HEK293 (cell line): ENCODE data around the gene SMPD3.

Experiments used
- CTCF ChIP-seq: fragments of 450-650 bp; formaldehyde crosslinking; IDR thresholded peaks from 2 replicates; pipeline ENCODE4 v1.5.1; 2016; ENCODE audit warnings: missing biosample characterization, missing genetic modification characterization
- KLF10 ChIP-seq: fragments of 450-650 bp; IDR thresholded peaks from 2 replicates; pipeline ENCODE4 v1.5.1; 2018; ENCODE audit warnings: missing biosample characterization, mild to moderate bottlenecking, missing genetic modification characterization
- KLF16 ChIP-seq: fragments of 450-650 bp; formaldehyde crosslinking; IDR thresholded peaks from 2 replicates; pipeline ENCODE4 v1.5.1; 2017; ENCODE audit warnings: missing biosample characterization, missing genetic modification characterization
- OVOL3 ChIP-seq: fragments of 450-650 bp; formaldehyde crosslinking; IDR thresholded peaks from 2 replicates; pipeline ENCODE4 v1.5.1; 2016; ENCODE audit warnings: missing biosample characterization, missing genetic modification characterization
- SP3 ChIP-seq: fragments of 450-650 bp; formaldehyde crosslinking; IDR thresholded peaks from 2 replicates; pipeline ENCODE4 v1.5.1; 2016; ENCODE audit warnings: missing biosample characterization, missing genetic modification characterization
- TCF7L2 ChIP-seq: IDR thresholded peaks from 2 replicates; pipeline ENCODE4 v1.6.1; 2011; ENCODE audit warnings: low read depth, mild to moderate bottlenecking, inconsistent platforms, low read length, moderate library complexity, borderline replicate concordance
- ZNF221 ChIP-seq: fragments of 450-650 bp; formaldehyde crosslinking; IDR thresholded peaks from 2 replicates; pipeline ENCODE4 v1.5.1; 2017; ENCODE audit warnings: missing biosample characterization, missing genetic modification characterization, borderline replicate concordance
- ZNF302 ChIP-seq: fragments of 450-650 bp; formaldehyde crosslinking; IDR thresholded peaks from 2 replicates; pipeline ENCODE4 v1.5.1; 2016; ENCODE audit warnings: missing biosample characterization, missing genetic modification characterization, low read depth
- ZNF324 ChIP-seq: fragments of 450-650 bp; formaldehyde crosslinking; IDR thresholded peaks from 2 replicates; pipeline ENCODE4 v1.5.1; 2016; ENCODE audit warnings: missing biosample characterization, missing genetic modification characterization
- ZNF664 ChIP-seq: fragments of 450-650 bp; formaldehyde crosslinking; IDR thresholded peaks from 2 replicates; pipeline ENCODE4 v1.5.1; 2016; ENCODE audit warnings: missing biosample characterization, missing genetic modification characterization
- TF ChIP-seq, protein P1 (sequence below): fragments of 450-650 bp; formaldehyde crosslinking; IDR thresholded peaks from 2 replicates; pipeline ENCODE4 v1.5.1; 2016; ENCODE audit warnings: missing biosample characterization, missing genetic modification characterization, low read depth
- TF ChIP-seq, protein P2 (sequence below): fragments of 450-650 bp; formaldehyde crosslinking; IDR thresholded peaks from 2 replicates; pipeline ENCODE4 v1.5.1; 2016; ENCODE audit warnings: missing biosample characterization, missing genetic modification characterization
- TF ChIP-seq, protein P3 (sequence below): fragments of 450-650 bp; formaldehyde crosslinking; IDR thresholded peaks from 2 replicates; pipeline ENCODE4; 2016; ENCODE audit warnings: missing biosample characterization, missing genetic modification characterization

DNA sequence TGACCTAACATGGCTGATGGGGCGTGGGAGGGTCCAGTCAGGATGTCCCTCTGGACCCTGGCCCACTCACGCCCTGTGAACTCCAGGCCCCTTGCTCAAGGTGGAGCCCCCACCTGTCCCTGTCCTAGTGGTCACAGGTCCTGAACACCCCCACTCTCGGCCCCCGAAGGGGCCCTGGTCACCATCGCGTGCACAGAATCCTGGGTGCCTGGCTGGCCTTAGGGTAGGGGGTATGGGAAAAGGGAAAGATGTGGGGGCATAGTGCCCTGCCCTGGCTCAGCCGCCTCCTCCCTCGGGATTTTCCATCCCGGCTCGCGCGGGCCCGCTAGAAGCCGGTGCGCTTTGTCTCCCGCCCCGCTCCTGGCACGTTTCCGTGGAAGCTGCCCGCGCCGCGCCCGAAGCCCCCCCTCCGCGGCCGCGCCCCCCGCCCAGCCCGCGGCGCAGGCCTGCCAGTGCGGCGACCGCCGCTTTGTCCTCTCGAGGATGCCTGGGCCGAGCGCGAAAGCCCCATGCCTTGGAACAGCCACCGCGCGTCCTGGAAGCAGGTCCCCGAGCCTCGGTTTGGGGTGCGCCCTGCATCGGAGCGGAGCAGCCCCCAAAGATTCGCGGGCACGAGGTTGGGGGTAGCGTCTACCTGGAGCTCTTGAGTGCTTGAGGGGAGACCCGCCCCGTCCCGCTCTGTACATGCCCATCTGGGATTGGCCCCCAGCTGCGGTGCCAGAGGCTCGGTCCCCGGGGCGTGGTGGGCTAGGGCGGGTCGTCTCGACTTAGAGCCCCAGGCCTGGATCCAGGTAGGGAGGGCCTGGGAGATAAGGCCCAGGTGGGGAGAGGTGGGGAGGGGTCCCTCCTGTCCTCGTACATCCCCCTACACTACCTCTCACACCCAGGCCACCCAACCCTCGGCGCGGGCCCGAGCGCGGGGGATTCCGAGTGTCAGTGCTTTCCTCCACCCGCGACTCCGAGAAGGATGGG, 1.3 kb downstream of the SMPD3 start:
- no peak for TF ChIP-seq SP3 (tag by site-specific recombination)
- TF ChIP-seq ZNF221 (tag by site-specific recombination): no peak
- no peak for TF ChIP-seq CTCF (tag by site-specific recombination)
- TF ChIP-seq TCF7L2: no peak
- TF ChIP-seq, protein P1, sequence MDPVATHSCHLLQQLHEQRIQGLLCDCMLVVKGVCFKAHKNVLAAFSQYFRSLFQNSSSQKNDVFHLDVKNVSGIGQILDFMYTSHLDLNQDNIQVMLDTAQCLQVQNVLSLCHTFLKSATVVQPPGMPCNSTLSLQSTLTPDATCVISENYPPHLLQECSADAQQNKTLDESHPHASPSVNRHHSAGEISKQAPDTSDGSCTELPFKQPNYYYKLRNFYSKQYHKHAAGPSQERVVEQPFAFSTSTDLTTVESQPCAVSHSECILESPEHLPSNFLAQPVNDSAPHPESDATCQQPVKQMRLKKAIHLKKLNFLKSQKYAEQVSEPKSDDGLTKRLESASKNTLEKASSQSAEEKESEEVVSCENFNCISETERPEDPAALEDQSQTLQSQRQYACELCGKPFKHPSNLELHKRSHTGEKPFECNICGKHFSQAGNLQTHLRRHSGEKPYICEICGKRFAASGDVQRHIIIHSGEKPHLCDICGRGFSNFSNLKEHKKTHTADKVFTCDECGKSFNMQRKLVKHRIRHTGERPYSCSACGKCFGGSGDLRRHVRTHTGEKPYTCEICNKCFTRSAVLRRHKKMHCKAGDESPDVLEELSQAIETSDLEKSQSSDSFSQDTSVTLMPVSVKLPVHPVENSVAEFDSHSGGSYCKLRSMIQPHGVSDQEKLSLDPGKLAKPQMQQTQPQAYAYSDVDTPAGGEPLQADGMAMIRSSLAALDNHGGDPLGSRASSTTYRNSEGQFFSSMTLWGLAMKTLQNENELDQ (tag by site-specific recombination): no peak
- TF ChIP-seq ZNF324 (tag by site-specific recombination): no peak
- no peak for TF ChIP-seq ZNF302
- TF ChIP-seq, protein P2, sequence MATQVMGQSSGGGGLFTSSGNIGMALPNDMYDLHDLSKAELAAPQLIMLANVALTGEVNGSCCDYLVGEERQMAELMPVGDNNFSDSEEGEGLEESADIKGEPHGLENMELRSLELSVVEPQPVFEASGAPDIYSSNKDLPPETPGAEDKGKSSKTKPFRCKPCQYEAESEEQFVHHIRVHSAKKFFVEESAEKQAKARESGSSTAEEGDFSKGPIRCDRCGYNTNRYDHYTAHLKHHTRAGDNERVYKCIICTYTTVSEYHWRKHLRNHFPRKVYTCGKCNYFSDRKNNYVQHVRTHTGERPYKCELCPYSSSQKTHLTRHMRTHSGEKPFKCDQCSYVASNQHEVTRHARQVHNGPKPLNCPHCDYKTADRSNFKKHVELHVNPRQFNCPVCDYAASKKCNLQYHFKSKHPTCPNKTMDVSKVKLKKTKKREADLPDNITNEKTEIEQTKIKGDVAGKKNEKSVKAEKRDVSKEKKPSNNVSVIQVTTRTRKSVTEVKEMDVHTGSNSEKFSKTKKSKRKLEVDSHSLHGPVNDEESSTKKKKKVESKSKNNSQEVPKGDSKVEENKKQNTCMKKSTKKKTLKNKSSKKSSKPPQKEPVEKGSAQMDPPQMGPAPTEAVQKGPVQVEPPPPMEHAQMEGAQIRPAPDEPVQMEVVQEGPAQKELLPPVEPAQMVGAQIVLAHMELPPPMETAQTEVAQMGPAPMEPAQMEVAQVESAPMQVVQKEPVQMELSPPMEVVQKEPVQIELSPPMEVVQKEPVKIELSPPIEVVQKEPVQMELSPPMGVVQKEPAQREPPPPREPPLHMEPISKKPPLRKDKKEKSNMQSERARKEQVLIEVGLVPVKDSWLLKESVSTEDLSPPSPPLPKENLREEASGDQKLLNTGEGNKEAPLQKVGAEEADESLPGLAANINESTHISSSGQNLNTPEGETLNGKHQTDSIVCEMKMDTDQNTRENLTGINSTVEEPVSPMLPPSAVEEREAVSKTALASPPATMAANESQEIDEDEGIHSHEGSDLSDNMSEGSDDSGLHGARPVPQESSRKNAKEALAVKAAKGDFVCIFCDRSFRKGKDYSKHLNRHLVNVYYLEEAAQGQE (tag by site-specific recombination): no peak
- no peak for TF ChIP-seq OVOL3 (tag by site-specific recombination)
- no peak for TF ChIP-seq KLF16 (tag by site-specific recombination)
- no peak for TF ChIP-seq ZNF664 (tag by site-specific recombination)
- TF ChIP-seq, protein P3, sequence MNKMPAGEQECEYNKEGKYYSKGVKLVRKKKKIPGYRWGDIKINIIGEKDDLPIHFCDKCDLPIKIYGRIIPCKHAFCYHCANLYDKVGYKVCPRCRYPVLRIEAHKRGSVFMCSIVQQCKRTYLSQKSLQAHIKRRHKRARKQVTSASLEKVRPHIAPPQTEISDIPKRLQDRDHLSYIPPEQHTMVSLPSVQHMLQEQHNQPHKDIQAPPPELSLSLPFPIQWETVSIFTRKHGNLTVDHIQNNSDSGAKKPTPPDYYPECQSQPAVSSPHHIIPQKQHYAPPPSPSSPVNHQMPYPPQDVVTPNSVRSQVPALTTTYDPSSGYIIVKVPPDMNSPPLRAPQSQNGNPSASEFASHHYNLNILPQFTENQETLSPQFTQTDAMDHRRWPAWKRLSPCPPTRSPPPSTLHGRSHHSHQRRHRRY (tag by site-specific recombination): no peak
- no peak for TF ChIP-seq KLF10 (tag by site-specific recombination)
